HT1080 (cell line): ENCODE data around the gene KIF14. TPM values are rescaled to one million over a fixed set of nuclear protein-coding genes. Genes with fewer than 3 reads are reported as not detected.

ENCODE experiments used
- DNase-seq: peaks from one replicate; pipeline ENCODE4 v3.0.0-alpha.2; 2015; ENCODE audit warnings: low read depth
- polyA plus RNA-seq, 2 experiments: library from polyadenylated mRNA; depleted of rRNA; stranded (reverse); fragments of >200 nt; gene quantifications; 2 replicates each; pipeline ENCODE4 v1.2.3, GENCODE V29; 2015
- total RNA-seq: library from RNA; depleted of rRNA; stranded (reverse); fragments of >200 nt; shearing (Covaris generic); gene quantifications from 2 replicates; pipeline ENCODE4 v1.2.3, GENCODE V29; 2014; rRNA removed

Gene KIF14, protein sequence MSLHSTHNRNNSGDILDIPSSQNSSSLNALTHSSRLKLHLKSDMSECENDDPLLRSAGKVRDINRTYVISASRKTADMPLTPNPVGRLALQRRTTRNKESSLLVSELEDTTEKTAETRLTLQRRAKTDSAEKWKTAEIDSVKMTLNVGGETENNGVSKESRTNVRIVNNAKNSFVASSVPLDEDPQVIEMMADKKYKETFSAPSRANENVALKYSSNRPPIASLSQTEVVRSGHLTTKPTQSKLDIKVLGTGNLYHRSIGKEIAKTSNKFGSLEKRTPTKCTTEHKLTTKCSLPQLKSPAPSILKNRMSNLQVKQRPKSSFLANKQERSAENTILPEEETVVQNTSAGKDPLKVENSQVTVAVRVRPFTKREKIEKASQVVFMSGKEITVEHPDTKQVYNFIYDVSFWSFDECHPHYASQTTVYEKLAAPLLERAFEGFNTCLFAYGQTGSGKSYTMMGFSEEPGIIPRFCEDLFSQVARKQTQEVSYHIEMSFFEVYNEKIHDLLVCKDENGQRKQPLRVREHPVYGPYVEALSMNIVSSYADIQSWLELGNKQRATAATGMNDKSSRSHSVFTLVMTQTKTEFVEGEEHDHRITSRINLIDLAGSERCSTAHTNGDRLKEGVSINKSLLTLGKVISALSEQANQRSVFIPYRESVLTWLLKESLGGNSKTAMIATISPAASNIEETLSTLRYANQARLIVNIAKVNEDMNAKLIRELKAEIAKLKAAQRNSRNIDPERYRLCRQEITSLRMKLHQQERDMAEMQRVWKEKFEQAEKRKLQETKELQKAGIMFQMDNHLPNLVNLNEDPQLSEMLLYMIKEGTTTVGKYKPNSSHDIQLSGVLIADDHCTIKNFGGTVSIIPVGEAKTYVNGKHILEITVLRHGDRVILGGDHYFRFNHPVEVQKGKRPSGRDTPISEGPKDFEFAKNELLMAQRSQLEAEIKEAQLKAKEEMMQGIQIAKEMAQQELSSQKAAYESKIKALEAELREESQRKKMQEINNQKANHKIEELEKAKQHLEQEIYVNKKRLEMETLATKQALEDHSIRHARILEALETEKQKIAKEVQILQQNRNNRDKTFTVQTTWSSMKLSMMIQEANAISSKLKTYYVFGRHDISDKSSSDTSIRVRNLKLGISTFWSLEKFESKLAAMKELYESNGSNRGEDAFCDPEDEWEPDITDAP (N-terminal part only)
- 15.8 and 17.3 TPM in 2 replicates for total RNA-seq
- polyA plus RNA-seq (2015; cell fraction: cytosol; rRNA removed): 11.4 and 14.7 TPM in 2 replicates
- polyA plus RNA-seq (2015; cell fraction: nucleus; rRNA removed): 30.1 and 30.4 TPM in 2 replicates

DNA sequence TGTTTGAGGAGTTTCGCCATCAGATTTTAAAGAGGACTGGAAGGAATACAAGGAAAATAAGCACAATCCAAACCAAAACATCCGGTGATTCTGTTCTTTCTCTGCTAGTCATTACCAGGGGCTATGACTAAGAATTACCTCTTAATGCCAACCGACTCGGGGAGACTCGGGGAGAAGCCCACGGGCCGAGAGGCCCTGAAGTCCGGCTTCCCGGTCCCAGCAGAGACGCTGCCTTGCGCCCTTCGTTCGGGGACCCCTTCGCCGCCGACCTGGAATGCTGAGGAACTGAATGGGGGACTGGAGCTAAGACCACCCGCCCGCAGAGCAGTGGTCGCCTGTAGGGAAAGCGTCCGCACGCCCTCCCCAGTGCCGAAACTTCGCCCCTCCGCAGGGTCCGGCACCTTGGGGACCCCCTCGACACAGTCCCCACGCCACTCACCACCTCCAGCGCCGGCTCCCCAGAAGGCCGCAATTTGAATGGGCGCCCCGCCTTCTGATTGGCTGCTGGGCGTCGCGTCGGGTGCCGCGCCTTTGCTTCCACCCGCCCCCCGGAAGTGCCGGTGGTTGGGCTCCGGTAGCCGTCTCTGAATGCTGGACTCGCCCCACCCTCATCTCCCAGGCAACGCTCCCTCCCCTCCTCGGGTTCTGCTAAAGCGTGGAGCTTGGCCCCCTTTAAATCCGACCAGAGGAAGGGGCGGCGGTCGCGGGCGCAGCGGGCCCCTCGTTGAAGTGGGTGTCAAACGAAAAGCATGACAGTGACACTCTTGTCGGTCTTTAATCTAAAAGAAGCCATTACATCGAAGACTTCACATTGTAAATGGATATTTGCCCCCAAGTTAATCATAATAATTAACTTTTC, at the start of gene KIF14:
Gene KIF14, minus strand, starts transcription at position 479 of the 859 bp plus-strand sequence. CDS start 2,028 bp downstream, outside the sequence.
- peak; percentile 93 for DNase-seq

DNA sequence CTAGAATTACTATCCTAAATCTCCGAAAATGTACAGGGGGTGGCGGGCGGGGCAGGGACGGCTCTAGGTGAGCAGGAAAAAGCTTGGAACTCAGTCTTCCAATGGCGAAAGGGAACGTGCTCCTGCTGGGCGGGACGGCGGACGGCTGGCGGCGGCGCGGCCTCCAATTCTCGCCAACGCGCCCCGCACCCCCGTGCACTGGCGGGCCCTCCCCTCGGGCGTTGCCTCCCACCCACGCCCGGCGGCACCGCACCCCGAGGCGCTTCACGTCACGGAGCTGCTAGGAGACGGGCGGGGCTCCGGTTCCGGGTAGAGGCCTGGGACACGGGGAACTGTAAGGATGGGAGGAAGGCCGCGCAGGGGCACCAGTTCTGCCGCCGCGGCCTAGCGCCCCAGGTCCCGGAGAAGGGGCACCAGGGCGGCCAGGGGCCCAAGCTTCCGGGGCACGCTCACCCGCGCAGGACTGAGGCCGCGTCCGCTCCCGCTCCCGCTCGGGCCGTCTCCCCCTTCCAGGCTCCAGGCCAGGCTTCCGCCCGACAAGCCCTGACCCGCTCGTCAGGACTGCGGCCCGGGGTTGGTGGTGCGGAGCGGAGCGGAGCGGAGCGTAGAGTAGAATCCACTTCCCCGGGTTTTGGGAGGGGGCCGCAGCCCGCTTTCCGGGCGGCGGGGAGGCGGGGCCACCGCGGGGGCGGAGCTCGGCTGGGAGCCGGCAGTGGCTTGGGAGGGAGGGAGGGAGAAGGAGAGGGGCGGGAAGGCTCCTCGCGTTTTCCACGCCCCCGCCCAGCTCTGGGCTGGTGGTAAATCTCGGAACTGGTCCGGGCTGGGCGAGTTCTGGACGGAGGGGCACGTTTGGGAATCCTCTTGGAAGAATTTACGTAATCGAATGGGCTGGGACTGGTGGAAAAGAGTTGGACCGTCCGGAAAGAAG, 49.0 kb upstream of the KIF14 start, which contains the start of gene DDX59:
Gene DDX59, minus strand, starts transcription at position 594 of the 928 bp plus-strand sequence. CDS start 3,167 bp downstream, outside the sequence.
- DNase-seq: peak; percentile 98

DNA sequence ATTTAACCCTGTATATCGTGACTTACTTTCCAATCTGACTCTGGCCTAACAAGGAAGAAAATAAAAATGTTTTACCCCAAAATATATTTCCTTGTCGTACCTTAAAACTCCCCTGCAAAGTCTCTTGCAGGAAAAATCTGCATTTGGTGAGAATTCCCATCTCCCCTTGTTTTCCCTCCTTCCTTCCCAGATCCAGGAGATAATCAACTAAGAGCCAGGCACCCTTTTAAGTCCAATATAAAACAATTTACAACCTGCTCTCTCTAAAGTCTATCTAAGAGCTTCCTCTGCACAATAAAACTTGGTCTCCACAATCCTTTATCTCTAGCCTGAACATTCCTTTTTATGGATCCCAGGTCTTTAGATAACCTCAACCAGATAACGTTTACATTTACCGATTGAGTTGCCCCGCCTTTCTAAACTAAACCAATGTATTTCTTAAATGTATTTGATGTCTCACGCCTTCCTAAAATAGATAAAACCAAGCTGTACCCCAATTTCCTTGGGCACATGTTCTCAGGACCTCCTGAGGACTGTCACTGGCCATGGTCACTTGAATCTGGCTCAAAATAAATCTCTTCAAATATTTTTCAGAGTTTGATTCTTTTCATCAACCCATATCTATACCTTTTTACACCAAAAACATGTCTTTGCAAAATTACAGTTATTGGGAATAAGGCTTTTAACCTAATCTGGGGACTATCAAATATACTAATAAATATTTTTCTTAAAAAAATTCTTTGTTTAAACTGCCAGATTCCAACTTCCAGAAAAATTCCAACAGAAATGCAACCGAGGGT, 48.2 kb upstream of the KIF14 start:
- no peak for DNase-seq

DNA sequence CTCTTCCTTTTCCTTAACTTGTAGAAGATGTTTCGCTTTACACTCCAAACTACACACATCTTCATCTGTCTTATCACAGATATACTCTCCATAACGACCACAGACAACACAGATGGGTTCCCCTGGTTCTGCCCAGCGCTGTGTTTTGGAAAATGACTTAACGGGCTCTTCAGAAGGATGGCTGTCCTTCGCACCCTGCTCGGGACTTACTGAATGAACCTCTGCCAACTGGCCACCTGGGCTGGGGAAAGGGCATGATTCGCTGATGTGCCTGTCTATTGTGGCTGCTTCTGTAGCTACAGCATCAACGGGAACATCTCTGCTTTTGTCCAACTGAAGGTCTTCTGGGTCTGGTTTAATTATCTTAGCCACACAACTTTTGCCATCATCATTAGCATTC, 45.8 kb upstream of the KIF14 start:
- DNase-seq: no peak

DNA sequence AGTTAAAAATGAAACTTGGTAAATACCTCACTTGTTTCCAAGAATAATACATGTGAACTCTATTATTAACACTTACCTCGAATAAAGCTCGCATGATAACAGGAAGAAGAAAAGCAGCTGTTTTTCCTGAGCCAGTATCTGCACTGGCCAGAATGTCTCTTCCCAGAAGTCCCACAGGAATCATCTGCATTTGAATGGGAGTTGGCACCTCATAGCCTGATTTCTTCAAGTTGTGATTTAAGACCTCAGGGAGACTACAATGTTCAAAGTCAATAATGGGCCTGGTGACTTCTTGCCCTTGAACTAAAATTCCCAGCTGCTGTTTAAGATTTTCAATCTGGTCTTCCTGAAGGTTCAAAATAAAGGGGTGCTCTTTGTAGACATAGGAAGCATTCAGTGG, 45.3 kb upstream of the KIF14 start:
- DNase-seq: no peak

DNA sequence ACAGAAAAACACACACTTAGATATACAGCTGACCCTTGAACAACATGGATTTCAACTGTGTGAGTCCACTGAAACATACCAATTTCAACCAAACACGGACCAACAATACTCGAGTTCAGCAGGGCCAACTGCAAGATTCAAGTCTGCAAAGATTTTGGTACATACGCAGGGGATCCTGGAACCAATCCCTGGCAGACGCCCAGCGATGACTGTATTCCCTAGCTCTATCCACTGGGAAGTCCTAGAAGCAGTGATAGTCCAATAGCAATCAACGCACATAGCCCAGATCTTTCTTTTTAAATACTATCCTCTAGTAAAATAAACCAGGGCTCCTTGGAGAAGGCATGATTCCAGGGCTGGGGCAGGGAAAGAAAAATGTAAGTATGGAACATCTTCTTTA, 40.2 kb upstream of the KIF14 start:
- no peak for DNase-seq

DNA sequence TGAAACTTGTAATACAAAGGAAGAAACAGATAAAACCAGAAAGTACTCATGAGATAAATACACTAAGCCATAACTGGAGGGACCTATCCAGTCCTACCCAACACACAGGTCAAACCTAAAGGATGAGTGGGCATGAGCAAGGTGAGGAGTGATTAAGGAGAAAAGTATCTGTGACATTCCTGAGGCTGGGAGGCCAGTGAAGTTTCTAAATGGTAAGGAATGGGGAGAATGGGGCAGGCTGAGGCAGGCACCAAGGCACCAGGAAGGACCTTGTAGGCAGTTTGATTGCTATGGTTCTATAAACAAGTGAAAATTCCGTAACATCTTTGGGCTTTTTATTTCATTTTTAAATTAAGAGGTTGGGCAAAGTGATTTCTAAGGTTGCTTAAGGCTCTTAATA, 38.7 kb upstream of the KIF14 start:
- DNase-seq: peak; percentile 84

DNA sequence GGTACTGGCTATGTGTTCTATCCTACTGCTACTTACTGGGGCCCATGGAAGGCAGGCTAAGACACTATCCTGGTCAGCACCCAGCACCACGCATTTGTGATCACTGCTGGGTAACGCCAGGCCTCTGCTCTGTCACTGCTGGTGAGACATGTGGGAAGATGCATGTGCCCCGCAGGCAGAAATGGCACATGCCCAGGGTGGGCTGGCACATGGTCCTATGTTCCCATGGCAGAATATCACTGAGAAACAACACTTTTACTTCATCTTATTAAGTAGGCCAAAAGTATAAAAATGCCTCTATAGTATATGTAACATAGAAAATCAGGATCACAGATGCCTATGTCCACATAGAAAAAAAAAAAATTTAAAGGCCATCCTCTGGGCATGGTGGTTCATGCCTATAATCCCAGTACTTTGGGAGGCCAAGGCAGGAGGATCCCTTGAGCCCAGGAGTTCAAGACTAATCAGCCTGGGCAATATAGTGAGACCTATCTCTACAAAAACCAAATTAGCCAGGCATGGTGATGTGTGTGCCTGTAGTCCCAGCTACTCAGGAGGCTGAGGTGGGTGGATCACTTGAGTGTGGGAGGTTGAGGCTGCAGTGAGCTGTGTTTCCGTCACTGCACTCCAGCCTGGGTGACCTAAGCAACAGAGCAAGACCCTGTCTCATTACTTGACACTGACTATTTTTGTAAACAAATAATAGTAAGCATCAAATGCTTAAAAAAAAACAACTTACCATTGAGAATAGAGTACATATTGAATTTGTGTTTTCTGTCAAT, 37.7 kb upstream of the KIF14 start:
- no peak for DNase-seq

DNA sequence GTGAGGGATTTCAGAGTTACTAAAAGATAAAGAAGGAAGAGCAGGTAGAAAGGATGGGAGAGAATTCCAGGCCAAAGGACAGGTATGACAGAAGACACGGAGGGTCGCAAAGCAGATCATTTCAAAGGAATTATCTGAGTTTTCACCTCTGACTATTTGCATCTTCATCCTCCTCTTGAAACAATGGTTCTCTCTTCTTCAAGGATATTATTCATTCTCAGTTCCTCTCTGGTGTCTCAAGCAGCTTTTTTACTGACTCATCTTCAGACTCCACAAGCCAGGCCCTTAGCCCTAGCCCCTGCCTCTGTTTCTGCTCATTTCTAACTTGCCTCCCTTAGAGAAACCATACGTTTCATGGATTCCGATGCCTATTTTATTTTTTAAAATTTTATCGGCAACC, 34.1 kb upstream of the KIF14 start:
- DNase-seq: peak; percentile 80

DNA sequence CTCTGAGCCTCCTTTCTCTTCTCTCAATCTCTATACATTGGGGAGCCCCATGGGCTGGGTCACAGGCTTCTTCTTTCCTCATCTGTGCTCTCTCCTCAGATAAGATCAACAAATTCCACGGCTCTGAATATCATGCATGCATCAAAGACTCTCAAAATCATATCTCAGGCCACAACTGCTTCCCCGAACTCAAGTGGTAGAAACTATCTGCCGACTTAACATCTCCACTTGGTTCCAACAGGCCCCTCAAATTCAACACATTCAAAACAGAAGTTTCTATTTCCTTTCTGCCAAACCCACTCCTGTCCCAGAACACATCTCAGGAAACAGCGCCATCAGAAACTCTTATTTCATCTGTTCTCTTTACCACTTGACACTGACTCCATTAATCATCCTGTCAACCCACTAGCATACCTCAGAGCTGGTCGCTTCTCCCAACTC, 32.5 kb upstream of the KIF14 start:
- no peak for DNase-seq

DNA sequence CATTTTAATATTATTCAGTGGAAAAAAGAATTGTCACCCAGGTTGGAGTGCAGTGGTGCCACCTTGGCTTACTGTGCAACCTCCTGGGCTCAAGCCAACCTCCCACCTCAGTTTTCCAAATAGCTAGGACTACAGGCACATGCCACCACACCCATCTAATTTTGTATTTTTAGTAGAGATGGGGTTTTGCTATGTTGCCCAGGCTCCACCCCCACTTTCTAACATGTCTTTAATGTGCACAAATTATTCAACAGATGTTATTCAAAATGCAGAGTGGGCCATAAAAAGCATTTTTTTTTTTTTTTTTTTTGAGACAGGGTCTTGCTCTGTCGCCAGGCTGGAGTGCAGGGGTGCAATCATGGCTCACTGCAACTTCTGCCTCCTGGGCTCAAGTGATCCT, 31.8 kb upstream of the KIF14 start:
- DNase-seq: no peak

DNA sequence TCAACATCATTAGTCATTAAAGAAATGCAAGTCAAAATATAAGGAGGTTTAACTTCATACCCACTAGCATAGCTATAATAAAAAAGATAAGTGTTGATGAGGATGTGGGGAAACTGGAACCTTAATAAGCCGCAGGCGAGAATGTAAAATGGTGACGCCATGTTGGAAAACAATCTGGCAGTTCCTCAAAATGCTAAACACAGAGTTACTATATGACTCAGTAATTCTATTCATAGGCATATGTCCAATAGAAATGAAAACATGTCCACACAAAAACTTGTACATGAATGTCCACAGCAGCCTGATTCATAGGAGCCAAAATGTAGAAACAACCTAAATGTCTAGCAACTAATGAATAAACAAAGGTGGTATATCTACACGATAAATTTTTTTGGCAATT, 26.0 kb upstream of the KIF14 start:
- no peak for DNase-seq

DNA sequence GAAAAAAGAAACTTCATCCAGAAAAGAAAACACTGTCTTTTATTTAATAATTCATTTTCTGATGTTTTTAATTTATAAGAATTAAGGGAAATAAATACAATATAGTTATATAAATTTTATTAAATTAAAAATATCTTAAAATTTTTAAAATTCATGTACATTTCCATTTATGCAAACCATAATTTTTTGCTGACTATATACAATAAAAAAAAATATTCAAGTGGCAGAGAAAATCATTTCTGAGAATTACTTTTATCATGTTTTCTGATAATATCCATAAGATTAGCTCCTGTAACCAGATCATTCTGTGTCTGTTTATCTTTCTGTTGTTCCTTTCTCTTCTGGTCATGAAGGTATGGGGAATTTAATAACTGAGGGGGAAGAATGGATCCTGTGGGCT, 23.5 kb upstream of the KIF14 start:
- no peak for DNase-seq

DNA sequence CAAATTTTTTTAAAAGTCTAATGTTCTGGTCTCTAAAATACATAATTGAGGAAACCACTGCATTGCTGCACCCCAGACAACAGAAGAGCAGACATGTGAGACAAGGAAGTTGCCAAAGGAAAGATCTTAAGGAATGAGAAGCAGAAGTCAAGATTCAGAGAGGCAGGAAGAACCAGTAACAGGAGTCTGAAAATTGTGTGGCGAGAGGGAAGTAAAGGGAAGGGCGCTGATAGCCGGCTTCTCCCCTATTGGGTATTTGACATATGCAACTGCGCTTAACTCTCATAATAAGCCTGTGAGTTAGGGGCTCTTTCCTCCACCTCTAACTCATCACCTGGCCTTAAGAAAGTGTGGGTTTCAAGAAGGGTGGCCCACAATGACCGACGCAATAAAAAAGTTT, 21.9 kb upstream of the KIF14 start:
- DNase-seq: no peak

DNA sequence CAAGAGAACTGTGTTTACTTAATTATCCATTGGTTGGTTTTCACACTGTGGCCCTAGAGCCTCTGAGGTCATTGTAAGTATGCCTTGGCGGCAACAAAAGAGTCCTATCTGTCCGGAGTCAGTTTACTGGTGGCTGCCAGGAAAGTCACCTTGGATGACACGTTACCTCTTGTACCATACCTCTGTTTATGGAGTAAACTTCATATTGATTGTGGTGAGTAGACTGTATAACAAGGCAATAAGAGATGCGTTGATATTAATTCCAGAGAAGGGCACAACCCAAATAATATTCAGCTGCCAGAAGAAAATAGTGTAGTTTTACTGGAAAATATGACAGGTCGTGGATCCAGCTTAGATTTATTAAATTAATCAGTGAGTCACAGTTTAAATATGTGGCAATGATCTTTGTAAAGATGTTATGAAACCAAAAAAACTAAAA, 20.4 kb upstream of the KIF14 start:
- no peak for DNase-seq

DNA sequence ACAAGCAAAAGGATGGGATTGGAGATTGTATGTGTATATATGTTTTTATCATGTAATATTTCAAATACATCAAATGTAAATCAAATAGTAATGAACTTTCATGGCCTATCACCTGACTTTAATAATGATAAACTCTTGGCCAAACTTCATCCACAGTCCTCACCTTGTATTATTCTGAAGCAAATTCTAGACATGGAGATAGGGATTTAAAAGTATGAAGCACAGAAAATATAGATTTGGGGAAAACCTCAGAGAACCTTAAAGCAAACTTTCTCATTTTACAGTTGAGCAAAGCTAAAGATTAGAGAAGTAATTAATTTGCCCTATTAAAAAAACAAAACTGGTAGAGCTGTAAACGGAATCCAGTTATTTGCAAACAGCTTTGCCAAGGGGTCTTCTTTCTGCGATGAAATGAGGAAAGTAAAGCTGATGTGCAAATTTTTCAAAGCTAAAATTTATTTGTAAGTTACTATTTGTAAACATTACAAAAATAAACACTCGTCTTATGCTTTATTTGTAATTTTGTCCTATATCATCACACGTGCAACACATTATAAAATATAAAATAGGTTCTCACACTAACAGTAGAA, 19.9 kb upstream of the KIF14 start:
- no peak for DNase-seq

DNA sequence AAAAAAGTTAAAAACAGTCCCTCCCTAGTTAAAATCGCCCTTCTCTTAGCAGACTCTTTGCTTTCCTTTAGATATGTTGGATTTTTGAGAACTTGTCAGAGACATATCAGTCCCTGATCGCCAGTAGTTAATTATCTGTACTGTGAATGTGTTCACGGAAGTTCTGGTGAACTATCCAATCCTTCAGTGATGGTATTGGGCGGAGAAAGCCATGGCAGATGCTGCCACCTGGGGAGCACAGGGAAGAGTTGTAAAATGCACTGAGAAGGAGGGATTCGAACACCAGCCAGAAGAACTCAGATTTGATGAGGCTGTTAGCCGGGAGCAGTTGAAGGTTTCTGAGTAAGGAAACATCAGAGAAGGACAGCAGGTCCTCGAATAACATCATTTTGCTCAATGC, 17.5 kb upstream of the KIF14 start:
- DNase-seq: no peak
